CD4-positive, alpha-beta T cell (primary cell): ENCODE results near the gene UBE4B. TPM values are rescaled to one million over a fixed set of nuclear protein-coding genes. Genes with fewer than 3 reads are reported as not detected.

ENCODE experiments used
- ATAC-seq: fragments of 200-7000 bp; cut with Tn5 transposase; one replicate; pipeline ENCODE4 v1.10.0; 2022; ENCODE audit warnings: mild to moderate bottlenecking; ENCODE audit not compliant: poor library complexity
- CTCF ChIA-PET: fragments of 350-600 bp; sonication (Branson Sonifier 250); formaldehyde crosslinking; loops from one replicate; lab custom pipeline; 2021; ENCODE audit warnings: antibody characterized with exemption, inconsistent platforms; lab: Charles Lee
- POLR2A ChIA-PET: fragments of 350-600 bp; sonication (Branson Sonifier 250); formaldehyde crosslinking; loops from one replicate; lab custom pipeline; 2021; ENCODE audit warnings: antibody characterized with exemption, inconsistent platforms; lab: Charles Lee
- DNase-seq, 14 experiments: peaks; one replicate each; pipeline ENCODE4 v3.0.0-alpha.2; 2013 to 2020; ENCODE audit warnings: mixed read lengths in 2 of 14
- H3K27ac ChIP-seq, 2 donors: one replicate each; pipeline versions ENCODE4 v1.5.1 to v1.7.0; 2013; ENCODE audit warnings: low read length in 2 of 2, low read depth in 1 of 2, mild to moderate bottlenecking in 1 of 2
- H3K27me3 ChIP-seq, 2 experiments: 1 replicate in 1 of 2; 2 replicates in 1 of 2; pipeline versions ENCODE4 v1.6.1 to v1.7.0; 2013; ENCODE audit warnings: low read length in 2 of 2, control low read depth in 1 of 2, mild to moderate bottlenecking in 1 of 2, moderate library complexity in 1 of 2; ENCODE audit not compliant: insufficient read depth in 2 of 2, control insufficient read depth in 1 of 2
- H3K36me3 ChIP-seq: one replicate; pipeline ENCODE4 v1.6.1; 2013; ENCODE audit warnings: low read length, control low read depth; ENCODE audit not compliant: insufficient read depth
- H3K4me1 ChIP-seq: one replicate; pipeline ENCODE4 v1.6.1; 2013; ENCODE audit warnings: low read length, control low read depth; ENCODE audit not compliant: insufficient read depth
- H3K4me3 ChIP-seq: one replicate; pipeline ENCODE4 v1.5.1; 2013; ENCODE audit warnings: mild to moderate bottlenecking, low read length, moderate library complexity
- H3K9me3 ChIP-seq, 2 experiments: 1 replicate in 1 of 2; 2 replicates in 1 of 2; pipeline versions ENCODE4 v1.6.1 to v1.7.0; 2013; ENCODE audit warnings: low read length in 2 of 2, mild to moderate bottlenecking in 2 of 2, control low read depth in 1 of 2, moderate library complexity in 1 of 2; ENCODE audit not compliant: control insufficient read depth in 1 of 2, insufficient read depth in 1 of 2
- H3K27ac Mint-ChIP-seq: one replicate; pipeline ENCODE4 v1.8.0; 2020; ENCODE audit warnings: mixed read lengths
- H3K27me3 Mint-ChIP-seq: one replicate; pipeline ENCODE4 v1.8.0; 2021; ENCODE audit warnings: mixed read lengths
- H3K36me3 Mint-ChIP-seq: one replicate; pipeline ENCODE4 v1.8.0; 2021; ENCODE audit warnings: low read depth, mixed read lengths
- H3K4me1 Mint-ChIP-seq: one replicate; pipeline ENCODE4 v1.8.0; 2021; ENCODE audit warnings: low read depth, mixed read lengths
- H3K4me3 Mint-ChIP-seq: one replicate; pipeline ENCODE4 v1.8.0; 2020; ENCODE audit warnings: mild to moderate bottlenecking, mixed read lengths
- H3K9me3 Mint-ChIP-seq: one replicate; pipeline ENCODE4 v1.8.0; 2020; ENCODE audit warnings: mixed read lengths
- CTCF ChIP-seq: fragments of 200-600 bp; IDR thresholded peaks from one replicate; pipeline ENCODE4 v1.8.0; 2022; ENCODE audit warnings: antibody characterized with exemption, mild to moderate bottlenecking
- intact Hi-C, 2 experiments: fragments of 100-400 bp; cut with DNase I in 1 of 2; cut with micrococcal nuclease in 1 of 2; formaldehyde crosslinking; loops; one replicate each; pipeline versions ENCODE4 v1.15.1 to v1.9.0; 2023 to 2025; cut with DNase I, micrococcal nuclease
- total RNA-seq, 174 experiments: library from RNA in 2 of 174; stranded (reverse) in 2 of 174; gene quantifications; one replicate each; pipeline ENCODE4 v1.2.3 and lab custom pipeline; 2021 to 2026

UBE4B gene
- total RNA-seq, 2 experiments from 2014 or later: 27.9 to 28.7 TPM

- Mint-ChIP-seq H3K27me3 (no peaks in the 10 kb centered on the region), H3K36me3 (no peaks in the 10 kb centered on the region), H3K27ac (no peak overlapping the region), H3K4me3 (no peak overlapping the region), H3K4me1 (no peaks in the 10 kb centered on the region), H3K9me3 (peaks cover 2% of the 10 kb centered on the region)
- Histone ChIP-seq H3K27ac (no peak overlapping the region), H3K4me1 (no peaks in the 10 kb centered on the region), H3K36me3 (no peaks in the 10 kb centered on the region), H3K27me3 (no peaks in the 10 kb centered on the region), H3K4me3 (no peak overlapping the region), H3K9me3 (no peaks in the 10 kb centered on the region)
- ChIA-PET CTCF (no interaction called here), POLR2A (no interaction called here)
- TF ChIP-seq CTCF: no peak
- intact Hi-C loops: no loop called here
- ATAC-seq (peak; percentile 21), DNase-seq (peak in 2 of 14 experiments; percentile 11 to 19)
Observed at GRCh38 chr1:10189659-10190058, 156.9 kb downstream of the UBE4B start.

- no peaks in the 10 kb centered on the region for H3K4me1 Mint-ChIP-seq
- H3K9me3 Mint-ChIP-seq: peaks cover 2% of the 10 kb centered on the region
- Histone ChIP-seq H3K9me3 (no peaks in the 10 kb centered on the region), H3K27ac (no peak overlapping the region), H3K4me3 (no peak overlapping the region), H3K4me1 (no peaks in the 10 kb centered on the region), H3K27me3 (no peaks in the 10 kb centered on the region), H3K36me3 (no peaks in the 10 kb centered on the region)
- ChIA-PET CTCF (no interaction called here), POLR2A (no interaction called here)
- DNase-seq (no peak), ATAC-seq (no peak)
- no peak for TF ChIP-seq CTCF
- no peak overlapping the region for H3K4me3 Mint-ChIP-seq
- intact Hi-C loops: no loop called here
- no peak overlapping the region for H3K27ac Mint-ChIP-seq
- H3K36me3 Mint-ChIP-seq: no peaks in the 10 kb centered on the region
- no peaks in the 10 kb centered on the region for H3K27me3 Mint-ChIP-seq
Observed at GRCh38 chr1:10192263-10192662, 159.5 kb downstream of the UBE4B start.

GRCh38 chr1:10193288-10193687, 160.5 kb downstream of the UBE4B start:
- H3K27ac ChIP-seq: no peak overlapping the region
- H3K4me1 Mint-ChIP-seq: no peaks in the 10 kb centered on the region
- H3K27me3 Mint-ChIP-seq: no peaks in the 10 kb centered on the region
- no peak overlapping the region for H3K4me3 Mint-ChIP-seq
- no peak for TF ChIP-seq CTCF
- H3K36me3 ChIP-seq: no peaks in the 10 kb centered on the region
- ChIA-PET POLR2A (no interaction called here), CTCF (no interaction called here)
- H3K27me3 ChIP-seq: no peaks in the 10 kb centered on the region
- H3K36me3 Mint-ChIP-seq: no peaks in the 10 kb centered on the region
- H3K9me3 Mint-ChIP-seq: peaks cover under 1% of the 10 kb centered on the region
- intact Hi-C loops: no loop called here
- DNase-seq: no peak
- no peaks in the 10 kb centered on the region for H3K9me3 ChIP-seq
- no peak overlapping the region for H3K27ac Mint-ChIP-seq
- no peak overlapping the region for H3K4me3 ChIP-seq
- no peak for ATAC-seq
- H3K4me1 ChIP-seq: no peaks in the 10 kb centered on the region
